ENCODE measurements around the gene RSAD2.
"Not testable (repeated sequence)": the region's sequence is repeated elsewhere in the genome, so short reads cannot be mapped to it uniquely, and the experiment has no call there.

Gene RSAD2

GRCh38 chr2:6855860-6856547 is 21.6 kb upstream of the RSAD2 start:
- Histone ChIP-seq H3K36me3 (ENCODE audit: control insufficient read depth, insufficient read depth, low read length) (peaks cover 2% of the 10 kb centered on the region; the same call in 1 of the 2 replicates), H3K27me3 (replicated peaks; ENCODE audit: control insufficient read depth, insufficient read depth, low read length) (no peaks in the 10 kb centered on the region), H3K4me3 (replicated peaks; ENCODE audit: low read depth, low read length) (no peak overlapping the region)
- no peak for TF ChIP-seq CTCF (IDR thresholded peaks at IDR 0.05; ENCODE audit: insufficient read depth, low read length, poor library complexity, severe bottlenecking)
- DNase-seq (ENCODE audit: extremely low read depth, insufficient read length): no peak

DNA sequence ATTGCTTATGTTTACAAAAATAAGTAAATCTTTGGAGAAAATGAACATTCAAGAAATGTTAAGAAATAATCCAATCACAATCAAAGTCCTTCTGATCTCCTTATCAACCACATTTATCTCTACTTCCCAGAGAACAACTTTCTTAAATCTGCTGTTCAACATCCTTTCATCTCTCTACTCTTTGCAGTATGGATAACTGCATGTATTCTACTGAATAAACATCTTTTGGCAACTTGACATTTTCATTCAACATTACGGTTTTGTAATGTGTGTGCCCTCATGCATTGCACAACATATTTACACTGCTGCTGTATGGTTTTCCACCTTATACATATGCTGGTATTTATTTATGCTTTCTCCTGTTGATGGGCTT is 21.0 kb upstream of the RSAD2 start:
- no peaks in the 10 kb centered on the region for H3K27me3 ChIP-seq (replicated peaks; ENCODE audit: control insufficient read depth, insufficient read depth, low read length)
- H3K4me3 ChIP-seq (replicated peaks; ENCODE audit: low read depth, low read length): no peak overlapping the region
- no peak for DNase-seq (ENCODE audit: extremely low read depth, insufficient read length)
- H3K36me3 ChIP-seq (ENCODE audit: control insufficient read depth, insufficient read depth, low read length): no peaks in the 10 kb centered on the region
- TF ChIP-seq CTCF (IDR thresholded peaks at IDR 0.05; ENCODE audit: insufficient read depth, low read length, poor library complexity, severe bottlenecking): no peak

- not testable (repeated sequence) for H3K4me3 ChIP-seq (replicated peaks; ENCODE audit: low read depth, low read length); DNase-seq (ENCODE audit: extremely low read depth, insufficient read length); H3K36me3 ChIP-seq (ENCODE audit: control insufficient read depth, insufficient read depth, low read length); H3K27me3 ChIP-seq (replicated peaks; ENCODE audit: control insufficient read depth, insufficient read depth, low read length)
Observed at GRCh38 chr2:6858466-6859027, 19.0 kb upstream of the RSAD2 start.

GRCh38 chr2:6860296-6860695 is 17.3 kb upstream of the RSAD2 start:
- no peaks in the 10 kb centered on the region for H3K36me3 ChIP-seq (ENCODE audit: control insufficient read depth, insufficient read depth, low read length)
- no peak for TF ChIP-seq CTCF (IDR thresholded peaks at IDR 0.05; ENCODE audit: insufficient read depth, low read length, poor library complexity, severe bottlenecking)
- no peak overlapping the region for H3K4me3 ChIP-seq (replicated peaks; ENCODE audit: low read depth, low read length)
- DNase-seq (ENCODE audit: extremely low read depth, insufficient read length): no peak
- H3K27me3 ChIP-seq (replicated peaks; ENCODE audit: control insufficient read depth, insufficient read depth, low read length): no peaks in the 10 kb centered on the region

GRCh38 chr2:6863792-6864191 is 13.8 kb upstream of the RSAD2 start:
- H3K4me3 ChIP-seq (replicated peaks; ENCODE audit: low read depth, low read length): no peak overlapping the region
- no peaks in the 10 kb centered on the region for H3K27me3 ChIP-seq (replicated peaks; ENCODE audit: control insufficient read depth, insufficient read depth, low read length)
- no peak for DNase-seq (ENCODE audit: extremely low read depth, insufficient read length)
- no peak for TF ChIP-seq CTCF (IDR thresholded peaks at IDR 0.05; ENCODE audit: insufficient read depth, low read length, poor library complexity, severe bottlenecking)
- H3K36me3 ChIP-seq (ENCODE audit: control insufficient read depth, insufficient read depth, low read length): no peaks in the 10 kb centered on the region

DNA sequence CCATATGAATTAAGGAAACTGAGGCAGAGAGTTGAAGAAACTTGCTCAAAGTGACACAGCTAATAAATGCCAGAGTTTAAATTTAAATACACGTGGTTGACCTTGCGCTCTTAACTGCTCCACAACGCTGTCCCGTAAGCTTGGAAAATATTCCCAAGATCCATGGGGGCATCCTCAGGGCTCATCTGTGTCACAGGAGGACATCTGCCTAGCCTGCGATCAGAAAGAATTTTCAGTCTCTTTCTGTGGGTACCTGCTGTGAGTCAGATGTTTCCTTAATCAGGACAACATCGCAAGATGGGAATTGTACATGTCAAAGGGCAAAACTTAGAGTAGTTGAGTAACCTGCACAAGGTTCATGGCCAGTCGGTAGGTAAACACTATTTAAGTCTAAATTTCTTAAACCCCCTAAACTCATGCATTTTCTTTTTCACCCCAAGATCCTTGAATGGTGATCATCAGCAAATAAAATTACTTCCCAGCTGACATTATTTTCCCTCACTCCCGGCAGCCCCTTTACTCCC is 13.3 kb upstream of the RSAD2 start:
- TF ChIP-seq CTCF (IDR thresholded peaks at IDR 0.05; ENCODE audit: insufficient read depth, low read length, poor library complexity, severe bottlenecking): no peak
- Histone ChIP-seq H3K27me3 (replicated peaks; ENCODE audit: control insufficient read depth, insufficient read depth, low read length) (no peaks in the 10 kb centered on the region), H3K4me3 (replicated peaks; ENCODE audit: low read depth, low read length) (peak overlapping the region; percentile 85), H3K36me3 (ENCODE audit: control insufficient read depth, insufficient read depth, low read length) (no peaks in the 10 kb centered on the region)
- DNase-seq (ENCODE audit: extremely low read depth, insufficient read length): no peak

Data from GM06990 (cell line).